Natural killer cell (primary cell): ENCODE measurements around the gene PLCB4. TPM values are rescaled to one million over a fixed set of nuclear protein-coding genes. Genes with fewer than 3 reads are reported as not detected.

ENCODE experiments used
- ATAC-seq, 3 donors: fragments of 150-1000 bp in 2 of 3; fragments of 200-7000 bp in 1 of 3; cut with Tn5 transposase; 1 replicate in 1 of 3; 2 replicates in 2 of 3; pipeline ENCODE4 v1.10.0; 2021; ENCODE audit warnings: mild to moderate bottlenecking in 2 of 3, moderate library complexity in 2 of 3
- DNase-seq, 2 donors: peaks; one replicate each; pipeline versions ENCODE4 v3.0.0 to v3.0.0-alpha.2; 2013 to 2021; ENCODE audit warnings: mixed read lengths in 1 of 2
- H3K27ac ChIP-seq: one replicate; pipeline ENCODE4 v1.5.1; 2013; ENCODE audit warnings: mild to moderate bottlenecking, low read length
- H3K27me3 ChIP-seq: one replicate; pipeline ENCODE4 v1.6.1; 2013; ENCODE audit warnings: low read length; ENCODE audit not compliant: control insufficient read depth, insufficient read depth
- H3K36me3 ChIP-seq: one replicate; pipeline ENCODE4 v1.6.1; 2013; ENCODE audit warnings: low read length; ENCODE audit not compliant: control insufficient read depth, insufficient read depth
- H3K4me1 ChIP-seq: one replicate; pipeline ENCODE4 v1.6.1; 2013; ENCODE audit warnings: low read length; ENCODE audit not compliant: control insufficient read depth, insufficient read depth
- H3K4me3 ChIP-seq: one replicate; pipeline ENCODE4 v1.5.1; 2013; ENCODE audit warnings: low read length
- H3K9me3 ChIP-seq: one replicate; pipeline ENCODE4 v1.6.1; 2013; ENCODE audit warnings: low read length; ENCODE audit not compliant: control insufficient read depth, insufficient read depth
- H3K27ac Mint-ChIP-seq, 2 donors: one replicate each; pipeline ENCODE4 v1.8.0; 2022; ENCODE audit warnings: mild to moderate bottlenecking in 2 of 2, mixed read lengths in 2 of 2, moderate library complexity in 1 of 2
- H3K27me3 Mint-ChIP-seq, 2 donors: one replicate each; pipeline ENCODE4 v1.8.0; 2022; ENCODE audit warnings: low read depth in 2 of 2, mixed read lengths in 2 of 2
- H3K36me3 Mint-ChIP-seq: one replicate; pipeline ENCODE4 v1.8.0; 2022; ENCODE audit warnings: mixed read lengths
- H3K4me1 Mint-ChIP-seq, 2 donors: one replicate each; pipeline ENCODE4 v1.8.0; 2022; ENCODE audit warnings: mixed read lengths in 2 of 2
- H3K4me3 Mint-ChIP-seq: one replicate; pipeline ENCODE4 v1.8.0; 2022; ENCODE audit warnings: mild to moderate bottlenecking, moderate library complexity, mixed read lengths
- H3K9me3 Mint-ChIP-seq, 2 donors: one replicate each; pipeline ENCODE4 v1.8.0; 2022; ENCODE audit warnings: mixed read lengths in 2 of 2
- CTCF ChIP-seq: fragments of 200-600 bp; IDR thresholded peaks from one replicate; pipeline ENCODE4 v1.8.0; 2022; ENCODE audit warnings: antibody characterized with exemption
- WGBS: methylation state at CpG from one replicate; pipeline ENCODE4 v1.1.7; 2013; ENCODE audit warnings: missing lambda C conversion rate; ENCODE audit not compliant: insufficient coverage; 5-methylcytosine and 5-hydroxymethylcytosine counted together
- intact Hi-C: fragments of 100-400 bp; cut with micrococcal nuclease; formaldehyde crosslinking; loops from one replicate; pipeline ENCODE4 v1.14.2; 2022
- total RNA-seq, 4 donors: library from RNA; stranded (reverse); fragments of 120-200 nt in 1 of 4; gene quantifications; one replicate each; pipeline versions ENCODE4 v1.2.3 to v1.2.4, GENCODE V29; 2013 to 2022

The PLCB4 gene
- total RNA-seq, 3 donors from 2014 or later (not counting 1 experiment from before 2014, with no cell fraction given): 0.05 to 0.40 TPM; not detected in 1

DNA sequence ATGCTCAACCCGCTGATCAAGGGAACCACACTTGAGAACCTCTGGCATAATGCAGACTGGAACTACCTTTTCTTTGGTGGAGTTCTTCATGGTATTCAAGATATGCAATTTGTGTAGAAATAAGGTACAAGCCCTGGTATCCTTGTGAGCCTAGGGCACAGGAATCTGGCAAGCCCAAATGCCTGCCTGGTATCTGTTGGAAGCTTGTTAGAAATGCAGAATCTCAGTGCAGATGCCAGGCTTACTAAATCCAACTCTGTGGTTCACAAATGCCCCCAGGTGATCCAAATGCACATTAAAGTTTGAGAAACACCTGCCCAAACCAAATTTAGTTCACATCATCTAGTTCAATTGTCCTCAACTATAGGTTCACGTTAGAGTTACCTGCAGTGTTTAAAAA, 285.7 kb downstream of the PLCB4 start:
- intact Hi-C loops: no loop called here
- Mint-ChIP-seq H3K36me3 (no peaks in the 10 kb centered on the region), H3K4me1 (no peaks in the 10 kb centered on the region), H3K9me3 (no peaks in the 10 kb centered on the region), H3K4me3 (no peak overlapping the region), H3K27me3 (no peaks in the 10 kb centered on the region), H3K27ac (no peak overlapping the region)
- DNase-seq: no peak
- Histone ChIP-seq H3K4me3 (no peak overlapping the region), H3K9me3 (no peaks in the 10 kb centered on the region), H3K27me3 (no peaks in the 10 kb centered on the region), H3K4me1 (no peaks in the 10 kb centered on the region), H3K27ac (no peak overlapping the region), H3K36me3 (no peaks in the 10 kb centered on the region)
- ATAC-seq: no peak
- no peak for TF ChIP-seq CTCF
- WGBS: 100% methylated on average over 1 of the region's 2 CpGs

GRCh38 chr20:9358001-9358400, 289.1 kb downstream of the PLCB4 start:
- no peak for TF ChIP-seq CTCF
- no peak for DNase-seq
- H3K4me1 ChIP-seq: no peaks in the 10 kb centered on the region
- H3K27me3 Mint-ChIP-seq: no peaks in the 10 kb centered on the region
- H3K27ac ChIP-seq: no peak overlapping the region
- no peak overlapping the region for H3K4me3 Mint-ChIP-seq
- no peaks in the 10 kb centered on the region for H3K27me3 ChIP-seq
- intact Hi-C loops: no loop called here
- no peak overlapping the region for H3K27ac Mint-ChIP-seq
- no peak overlapping the region for H3K4me3 ChIP-seq
- no peaks in the 10 kb centered on the region for H3K4me1 Mint-ChIP-seq
- WGBS: 81% methylated on average over 2 of the region's 2 CpGs
- H3K9me3 ChIP-seq: no peaks in the 10 kb centered on the region
- no peaks in the 10 kb centered on the region for H3K9me3 Mint-ChIP-seq
- H3K36me3 Mint-ChIP-seq: no peaks in the 10 kb centered on the region
- ATAC-seq: no peak
- H3K36me3 ChIP-seq: no peaks in the 10 kb centered on the region

DNA sequence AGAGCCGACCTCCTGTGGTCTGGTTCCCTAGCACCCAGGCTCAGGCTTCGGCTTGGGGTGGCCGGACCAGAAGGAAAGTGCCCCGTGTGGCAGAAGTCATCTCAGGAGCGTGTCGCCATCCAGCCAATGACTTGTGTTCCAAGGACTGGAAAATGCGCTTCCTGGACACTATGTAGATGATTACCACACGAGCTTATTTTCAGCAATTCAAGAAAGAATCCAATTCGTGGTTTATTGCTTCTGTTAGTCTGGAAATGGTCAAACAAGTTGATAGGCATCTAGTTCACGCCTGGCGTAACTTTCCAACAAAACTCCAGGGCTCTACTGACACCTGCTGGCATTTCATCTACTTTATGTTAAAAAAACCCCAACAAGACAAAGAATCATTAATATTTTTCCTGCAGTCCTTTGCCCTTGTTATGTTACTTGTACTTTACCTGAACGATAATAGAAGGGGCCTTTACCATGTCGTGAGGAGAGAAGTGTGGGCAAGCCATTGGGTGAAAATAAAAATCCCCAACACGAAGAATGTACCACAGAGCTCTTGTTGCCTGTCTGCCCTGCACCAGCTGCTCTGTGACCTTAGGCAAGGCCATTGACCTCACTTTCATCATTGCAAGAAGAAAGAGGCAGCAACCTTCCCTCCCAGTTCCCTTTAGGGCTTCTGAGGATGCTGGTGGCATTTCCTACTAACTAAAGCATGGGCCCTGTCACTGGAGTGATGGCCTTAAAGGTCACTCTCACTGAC, 290.8 kb downstream of the PLCB4 start:
- no peaks in the 10 kb centered on the region for H3K9me3 ChIP-seq
- TF ChIP-seq CTCF: no peak
- WGBS: 73% methylated on average over 14 of the region's 14 CpGs
- Mint-ChIP-seq H3K27me3 (no peaks in the 10 kb centered on the region), H3K36me3 (no peaks in the 10 kb centered on the region), H3K4me1 (no peaks in the 10 kb centered on the region), H3K9me3 (no peaks in the 10 kb centered on the region), H3K27ac (no peak overlapping the region), H3K4me3 (no peak overlapping the region)
- H3K4me1 ChIP-seq: no peaks in the 10 kb centered on the region
- H3K36me3 ChIP-seq: no peaks in the 10 kb centered on the region
- DNase-seq (no peak), ATAC-seq (no peak)
- no peak overlapping the region for H3K27ac ChIP-seq
- intact Hi-C loops: no loop called here
- no peak overlapping the region for H3K4me3 ChIP-seq
- no peaks in the 10 kb centered on the region for H3K27me3 ChIP-seq

DNA sequence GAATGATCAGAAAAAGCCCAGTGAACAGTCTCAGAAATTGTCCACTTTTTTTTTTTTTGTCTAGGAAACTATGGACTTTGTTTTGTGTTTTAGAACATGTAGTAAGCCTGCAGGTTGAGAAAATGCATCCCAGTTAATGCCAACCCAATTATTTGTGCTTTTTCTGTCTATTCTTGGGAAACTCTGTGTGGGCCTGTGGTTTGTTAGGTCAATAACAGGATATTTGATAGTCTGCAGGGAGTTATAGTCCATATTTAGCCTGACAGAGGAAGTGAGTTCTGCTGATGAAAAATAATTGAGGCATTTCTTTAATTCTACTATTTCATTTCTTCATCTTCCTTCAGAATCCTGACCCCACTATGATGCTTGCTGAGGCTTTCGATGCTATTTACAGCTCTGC, 291.5 kb downstream of the PLCB4 start:
- no peak for ATAC-seq
- no peak for TF ChIP-seq CTCF
- no peak overlapping the region for H3K27ac Mint-ChIP-seq

More for the DNA sequence above, 291.5 kb downstream of the PLCB4 start:
- no peak overlapping the region for H3K27ac ChIP-seq
- H3K4me3 Mint-ChIP-seq: no peak overlapping the region
- H3K27me3 Mint-ChIP-seq: no peaks in the 10 kb centered on the region
- H3K4me1 Mint-ChIP-seq: no peaks in the 10 kb centered on the region
- no peak for DNase-seq
- no peaks in the 10 kb centered on the region for H3K9me3 ChIP-seq
- WGBS: 81% methylated on average over 1 of the region's 1 CpG
- intact Hi-C loops: no loop called here
- no peaks in the 10 kb centered on the region for H3K9me3 Mint-ChIP-seq
- no peaks in the 10 kb centered on the region for H3K36me3 ChIP-seq
- H3K27me3 ChIP-seq: no peaks in the 10 kb centered on the region
- H3K4me1 ChIP-seq: no peaks in the 10 kb centered on the region
- H3K36me3 Mint-ChIP-seq: no peaks in the 10 kb centered on the region
- no peak overlapping the region for H3K4me3 ChIP-seq
